ENCODE results near the gene STING1.

The STING1 gene

GRCh38 chr5:139438707-139439012 lies 43.9 kb downstream of the STING1 start:
- no peak overlapping the region for H3K9ac ChIP-seq (ENCODE audit: low read length)
- no peaks in the 10 kb centered on the region for H3K27me3 ChIP-seq (ENCODE audit: control insufficient read depth, insufficient read depth, low read length)
- H3K36me3 ChIP-seq (ENCODE audit: control insufficient read depth, insufficient read depth, low read length) = no peaks in the 10 kb centered on the region
- H3K4me1 ChIP-seq (ENCODE audit: control insufficient read depth, insufficient read depth, low read length) = peaks cover 4% of the 10 kb centered on the region
- peak overlapping the region; percentile 74 for H3K4me3 ChIP-seq (ENCODE audit: low read length)
- H3K27ac ChIP-seq (ENCODE audit: low read depth, low read length) = no peak overlapping the region

- no peak overlapping the region for H3K9ac ChIP-seq (ENCODE audit: low read length)
- H3K4me1 ChIP-seq (ENCODE audit: control insufficient read depth, insufficient read depth, low read length) = peaks cover 4% of the 10 kb centered on the region
- no peak overlapping the region for H3K27ac ChIP-seq (ENCODE audit: low read depth, low read length)
- H3K27me3 ChIP-seq (ENCODE audit: control insufficient read depth, insufficient read depth, low read length) = no peaks in the 10 kb centered on the region
- H3K36me3 ChIP-seq (ENCODE audit: control insufficient read depth, insufficient read depth, low read length) = no peaks in the 10 kb centered on the region
- no peak overlapping the region for H3K4me3 ChIP-seq (ENCODE audit: low read length)
Observed at GRCh38 chr5:139435676-139436075, 46.9 kb downstream of the STING1 start.

- Histone ChIP-seq H3K9ac (ENCODE audit: low read length) (no peak overlapping the region), H3K4me1 (ENCODE audit: control insufficient read depth, insufficient read depth, low read length) (no peaks in the 10 kb centered on the region), H3K36me3 (ENCODE audit: control insufficient read depth, insufficient read depth, low read length) (no peaks in the 10 kb centered on the region), H3K27me3 (ENCODE audit: control insufficient read depth, insufficient read depth, low read length) (no peaks in the 10 kb centered on the region), H3K4me3 (ENCODE audit: low read length) (no peak overlapping the region), H3K27ac (ENCODE audit: low read depth, low read length) (no peak overlapping the region)
Observed at GRCh38 chr5:139431706-139432105, 50.9 kb downstream of the STING1 start.

GRCh38 chr5:139430015-139430414 lies 52.5 kb downstream of the STING1 start:
- Histone ChIP-seq H3K9ac (ENCODE audit: low read length) (no peak overlapping the region), H3K4me3 (ENCODE audit: low read length) (no peak overlapping the region), H3K27me3 (ENCODE audit: control insufficient read depth, insufficient read depth, low read length) (no peaks in the 10 kb centered on the region), H3K36me3 (ENCODE audit: control insufficient read depth, insufficient read depth, low read length) (no peaks in the 10 kb centered on the region), H3K4me1 (ENCODE audit: control insufficient read depth, insufficient read depth, low read length) (no peaks in the 10 kb centered on the region), H3K27ac (ENCODE audit: low read depth, low read length) (no peak overlapping the region)

GRCh38 chr5:139426203-139426885 lies 56.2 kb downstream of the STING1 start:
- Histone ChIP-seq H3K36me3 (ENCODE audit: control insufficient read depth, insufficient read depth, low read length) (no peaks in the 10 kb centered on the region), H3K9ac (ENCODE audit: low read length) (no peak overlapping the region), H3K27ac (ENCODE audit: low read depth, low read length) (no peak overlapping the region), H3K27me3 (ENCODE audit: control insufficient read depth, insufficient read depth, low read length) (no peaks in the 10 kb centered on the region), H3K4me1 (ENCODE audit: control insufficient read depth, insufficient read depth, low read length) (no peaks in the 10 kb centered on the region), H3K4me3 (ENCODE audit: low read length) (no peak overlapping the region)
